Measurements from ENCODE around the gene P3H3. TPM values are rescaled to one million over a fixed set of nuclear protein-coding genes. Genes with fewer than 3 reads are reported as not detected.
A peak's percentile ranks its signal among the peaks of the same experiment; 100 is the strongest.

Gene P3H3
- total and polyA plus RNA-seq, 9 of the 15 experiments (the other 6 are each of a cell fraction or from before 2014, with no cell fraction given), result 0.03 to 15.0 (median 4.8) TPM

- TF ChIP-seq RREB1 (CRISPR knock-in tag; IDR thresholded peaks at IDR 0.05), result no peak
- peak; percentile 90 for TF ChIP-seq POLR2AphosphoS2 (IDR thresholded peaks at IDR 0.05; ENCODE audit: low read length)
- 0 out of 2 replicates have a peak, but pooled peaks have one; percentile 18 for TF ChIP-seq PML (IDR thresholded peaks at IDR 0.05; ENCODE audit: low read length)
- 0 out of 2 replicates have a peak, but pooled peaks have one; percentile 21 for TF ChIP-seq ZBED1 (IDR thresholded peaks at IDR 0.05)
- TF ChIP-seq, protein P1, sequence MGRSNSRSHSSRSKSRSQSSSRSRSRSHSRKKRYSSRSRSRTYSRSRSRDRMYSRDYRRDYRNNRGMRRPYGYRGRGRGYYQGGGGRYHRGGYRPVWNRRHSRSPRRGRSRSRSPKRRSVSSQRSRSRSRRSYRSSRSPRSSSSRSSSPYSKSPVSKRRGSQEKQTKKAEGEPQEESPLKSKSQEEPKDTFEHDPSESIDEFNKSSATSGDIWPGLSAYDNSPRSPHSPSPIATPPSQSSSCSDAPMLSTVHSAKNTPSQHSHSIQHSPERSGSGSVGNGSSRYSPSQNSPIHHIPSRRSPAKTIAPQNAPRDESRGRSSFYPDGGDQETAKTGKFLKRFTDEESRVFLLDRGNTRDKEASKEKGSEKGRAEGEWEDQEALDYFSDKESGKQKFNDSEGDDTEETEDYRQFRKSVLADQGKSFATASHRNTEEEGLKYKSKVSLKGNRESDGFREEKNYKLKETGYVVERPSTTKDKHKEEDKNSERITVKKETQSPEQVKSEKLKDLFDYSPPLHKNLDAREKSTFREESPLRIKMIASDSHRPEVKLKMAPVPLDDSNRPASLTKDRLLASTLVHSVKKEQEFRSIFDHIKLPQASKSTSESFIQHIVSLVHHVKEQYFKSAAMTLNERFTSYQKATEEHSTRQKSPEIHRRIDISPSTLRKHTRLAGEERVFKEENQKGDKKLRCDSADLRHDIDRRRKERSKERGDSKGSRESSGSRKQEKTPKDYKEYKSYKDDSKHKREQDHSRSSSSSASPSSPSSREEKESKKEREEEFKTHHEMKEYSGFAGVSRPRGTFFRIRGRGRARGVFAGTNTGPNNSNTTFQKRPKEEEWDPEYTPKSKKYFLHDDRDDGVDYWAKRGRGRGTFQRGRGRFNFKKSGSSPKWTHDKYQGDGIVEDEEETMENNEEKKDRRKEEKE (IDR thresholded peaks at IDR 0.05; ENCODE audit: borderline replicate concordance in 1 of 2, control insufficient read depth in 1 of 2, low read depth in 2 of 2, low read length in 1 of 2), result 0 out of 4 replicates have a peak, but pooled peaks of 1 of the 2 experiments have one; percentile 14
- TF ChIP-seq POLR2A (conservative IDR thresholded peaks at IDR 0.05), result peak; percentile 70
- TF ChIP-seq DNMT1 (IDR thresholded peaks at IDR 0.05), result no peak
- TF ChIP-seq POLR2AphosphoS5 (IDR thresholded peaks at IDR 0.05; ENCODE audit: control insufficient read depth, insufficient read depth, low read depth, low read length), result peak; percentile 12
- TF ChIP-seq RBFOX2 (IDR thresholded peaks at IDR 0.05; ENCODE audit: low read depth, low read length), result peak; percentile 72
- TF ChIP-seq ZNF77 (CRISPR knock-in tag; IDR thresholded peaks at IDR 0.05), result peak; percentile 60; the same call in 1 of the 2 replicates
These were observed 43.1 kb downstream of the P3H3 start (continued) for GRCh38 chr12:6871052-6871957.

Data from K562 (cell line).